Effector memory CD4-positive, alpha-beta T cell (primary cell): ENCODE data around the gene NCR3LG1.

Experiments
- DNase-seq, 3 donors: peaks; one replicate each; pipeline ENCODE4 v3.0.0-alpha.2; 2020
- H3K27ac ChIP-seq: 2 replicates; pipeline ENCODE4 v1.7.0; 2013; ENCODE audit warnings: mild to moderate bottlenecking, low read length, moderate library complexity; ENCODE audit not compliant: insufficient read depth, poor library complexity, severe bottlenecking
- H3K27me3 ChIP-seq: replicated peaks from 2 replicates; pipeline ENCODE4 v1.7.0; 2013; ENCODE audit warnings: mild to moderate bottlenecking, low read length; ENCODE audit not compliant: insufficient read depth, control insufficient read depth, poor library complexity, severe bottlenecking
- H3K36me3 ChIP-seq: 2 replicates; pipeline ENCODE4 v1.7.0; 2013; ENCODE audit warnings: mild to moderate bottlenecking, low read length, moderate library complexity; ENCODE audit not compliant: control insufficient read depth, insufficient read depth
- H3K4me1 ChIP-seq: 2 replicates; pipeline ENCODE4 v1.7.0; 2013; ENCODE audit warnings: low read length, mild to moderate bottlenecking; ENCODE audit not compliant: control insufficient read depth, insufficient read depth, poor library complexity, severe bottlenecking
- H3K4me3 ChIP-seq: 2 replicates; pipeline ENCODE4 v1.7.0; 2013; ENCODE audit warnings: low read length, low read depth, mild to moderate bottlenecking; ENCODE audit not compliant: insufficient read depth, poor library complexity, severe bottlenecking
- H3K9me3 ChIP-seq: 2 replicates; pipeline ENCODE4 v1.7.0; 2013; ENCODE audit warnings: mild to moderate bottlenecking, low read length, moderate library complexity; ENCODE audit not compliant: control insufficient read depth

The NCR3LG1 gene

GRCh38 chr11:17385492-17385891 lies 33.9 kb downstream of the NCR3LG1 start:
- no peaks in the 10 kb centered on the region for H3K27me3 ChIP-seq
- H3K9me3 ChIP-seq = no peaks in the 10 kb centered on the region
- H3K4me1 ChIP-seq = peaks cover 3% of the 10 kb centered on the region
- H3K4me3 ChIP-seq = no peak overlapping the region
- H3K36me3 ChIP-seq = no peaks in the 10 kb centered on the region
- DNase-seq = no peak
- H3K27ac ChIP-seq = no peak overlapping the region

- no peak overlapping the region for H3K27ac ChIP-seq
- H3K9me3 ChIP-seq = no peaks in the 10 kb centered on the region
- no peak overlapping the region for H3K4me3 ChIP-seq
- DNase-seq = no peak
- H3K36me3 ChIP-seq = no peaks in the 10 kb centered on the region
- H3K4me1 ChIP-seq = peaks cover 3% of the 10 kb centered on the region
- H3K27me3 ChIP-seq = no peaks in the 10 kb centered on the region
Observed at GRCh38 chr11:17385926-17386325, 34.3 kb downstream of the NCR3LG1 start.

GRCh38 chr11:17386331-17387084 lies 34.9 kb downstream of the NCR3LG1 start:
- Histone ChIP-seq H3K4me3 (no peak overlapping the region), H3K4me1 (peaks cover 3% of the 10 kb centered on the region), H3K9me3 (no peaks in the 10 kb centered on the region), H3K36me3 (no peaks in the 10 kb centered on the region), H3K27ac (no peak overlapping the region), H3K27me3 (no peaks in the 10 kb centered on the region)
- DNase-seq = no peak

DNA sequence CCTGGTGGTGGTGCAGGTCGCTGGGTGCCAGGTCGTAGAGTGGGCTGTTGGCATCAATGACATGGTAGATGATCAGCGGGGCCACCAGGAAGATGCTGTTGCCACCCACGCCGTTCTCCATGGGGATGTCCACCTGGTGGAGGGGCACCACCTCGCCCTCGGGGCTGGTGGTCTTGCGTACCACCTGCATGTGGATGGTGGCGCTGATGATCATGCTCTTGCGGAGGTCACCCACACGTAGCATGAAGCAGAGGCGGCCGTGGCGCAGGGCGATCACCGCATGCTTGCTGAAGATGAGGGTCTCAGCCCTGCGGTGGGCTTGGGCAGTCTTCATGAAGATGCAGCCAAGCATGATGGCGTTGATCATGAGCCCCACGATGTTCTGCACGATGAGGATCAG lies 35.7 kb downstream of the NCR3LG1 start:
- H3K9me3 ChIP-seq = no peaks in the 10 kb centered on the region
- DNase-seq = no peak
- no peak overlapping the region for H3K27ac ChIP-seq
- H3K36me3 ChIP-seq = no peaks in the 10 kb centered on the region
- H3K4me3 ChIP-seq = no peak overlapping the region
- H3K4me1 ChIP-seq = peaks cover 3% of the 10 kb centered on the region
- H3K27me3 ChIP-seq = no peaks in the 10 kb centered on the region

DNA sequence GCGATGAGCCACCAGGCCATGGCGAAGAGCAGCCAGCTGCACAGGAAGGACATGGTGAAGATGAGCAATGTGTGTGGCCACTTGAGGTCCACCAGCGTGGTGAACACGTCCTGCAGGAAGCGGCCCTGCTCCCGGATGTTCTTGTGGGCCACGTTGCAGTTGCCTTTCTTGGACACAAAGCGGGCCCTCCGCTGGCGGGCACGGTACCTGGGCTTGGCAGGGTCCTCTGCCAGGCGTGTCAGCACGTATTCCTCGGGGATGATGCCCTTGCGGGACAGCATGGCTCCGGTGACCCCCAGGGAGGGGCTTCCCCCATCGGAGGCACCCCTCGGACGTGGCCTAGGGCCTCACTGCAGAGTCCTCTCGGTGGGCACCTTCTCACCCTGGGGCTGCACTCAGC lies 36.2 kb downstream of the NCR3LG1 start:
- no peak for DNase-seq
- Histone ChIP-seq H3K4me1 (peaks cover 3% of the 10 kb centered on the region), H3K27me3 (no peaks in the 10 kb centered on the region), H3K27ac (no peak overlapping the region), H3K36me3 (no peaks in the 10 kb centered on the region), H3K4me3 (no peak overlapping the region), H3K9me3 (no peaks in the 10 kb centered on the region)

GRCh38 chr11:17388609-17389210 lies 37.1 kb downstream of the NCR3LG1 start, which contains the start of gene KCNJ11:
Gene KCNJ11, minus strand, starts transcription at chr11:17388659. Its CDS starts 568 bp downstream, at chr11:17388091.
- Histone ChIP-seq H3K4me1 (peaks cover 3% of the 10 kb centered on the region), H3K9me3 (no peaks in the 10 kb centered on the region), H3K4me3 (peak within 1 kb of the TSS; percentile 69), H3K27me3 (no peaks in the 10 kb centered on the region), H3K36me3 (no peaks in the 10 kb centered on the region), H3K27ac (no peak within 1 kb of the TSS)
- DNase-seq = no peak

DNA sequence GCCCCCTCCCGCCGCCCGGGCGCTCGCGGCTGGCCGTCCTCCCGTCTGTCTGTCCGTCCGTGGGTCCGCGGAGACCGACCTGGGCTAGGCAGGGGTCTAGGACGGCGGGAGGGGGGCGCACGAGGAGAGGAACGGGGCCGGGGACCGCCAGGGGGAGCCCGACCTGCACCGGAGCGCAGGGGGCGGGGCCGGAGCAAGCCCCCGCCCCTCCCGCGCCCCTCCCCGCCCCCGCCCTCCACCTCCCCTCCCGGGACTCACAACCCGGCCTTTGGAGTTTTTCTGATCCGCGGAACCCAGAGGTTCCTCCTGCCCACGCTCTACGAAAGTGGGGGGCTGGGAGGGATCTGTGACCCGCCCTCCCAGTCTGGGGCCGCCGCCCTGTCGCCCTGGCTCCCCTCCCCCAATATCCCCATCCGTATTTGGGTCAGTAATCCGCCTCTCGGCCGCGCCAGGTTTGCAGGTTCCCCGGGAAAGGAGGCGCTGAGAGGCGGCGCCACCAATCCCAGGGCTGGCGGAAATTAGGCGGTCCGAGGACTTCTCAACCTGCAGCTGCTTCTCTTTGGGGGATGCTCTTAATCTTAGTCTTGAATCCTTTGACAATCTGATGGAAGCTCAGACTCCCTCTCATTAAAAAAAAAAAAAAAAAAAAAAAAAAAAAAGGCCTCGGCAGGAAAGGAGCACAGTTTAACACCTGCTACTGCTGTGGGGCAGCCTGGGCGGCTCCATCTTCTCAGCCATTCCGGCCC lies 37.8 kb downstream of the NCR3LG1 start:
- no peaks in the 10 kb centered on the region for H3K36me3 ChIP-seq
- peak; percentile 60 to 70 (median 64) for DNase-seq
- no peaks in the 10 kb centered on the region for H3K27me3 ChIP-seq
- H3K4me3 ChIP-seq = peak overlapping the region; percentile 69
- no peak overlapping the region for H3K27ac ChIP-seq
- no peaks in the 10 kb centered on the region for H3K9me3 ChIP-seq
- peaks cover 3% of the 10 kb centered on the region for H3K4me1 ChIP-seq

GRCh38 chr11:17389957-17390649 lies 38.5 kb downstream of the NCR3LG1 start:
- no peak for DNase-seq
- peaks cover 3% of the 10 kb centered on the region for H3K4me1 ChIP-seq
- no peaks in the 10 kb centered on the region for H3K36me3 ChIP-seq
- peak overlapping the region; percentile 69 for H3K4me3 ChIP-seq
- no peaks in the 10 kb centered on the region for H3K27me3 ChIP-seq
- no peak overlapping the region for H3K27ac ChIP-seq
- no peaks in the 10 kb centered on the region for H3K9me3 ChIP-seq

DNA sequence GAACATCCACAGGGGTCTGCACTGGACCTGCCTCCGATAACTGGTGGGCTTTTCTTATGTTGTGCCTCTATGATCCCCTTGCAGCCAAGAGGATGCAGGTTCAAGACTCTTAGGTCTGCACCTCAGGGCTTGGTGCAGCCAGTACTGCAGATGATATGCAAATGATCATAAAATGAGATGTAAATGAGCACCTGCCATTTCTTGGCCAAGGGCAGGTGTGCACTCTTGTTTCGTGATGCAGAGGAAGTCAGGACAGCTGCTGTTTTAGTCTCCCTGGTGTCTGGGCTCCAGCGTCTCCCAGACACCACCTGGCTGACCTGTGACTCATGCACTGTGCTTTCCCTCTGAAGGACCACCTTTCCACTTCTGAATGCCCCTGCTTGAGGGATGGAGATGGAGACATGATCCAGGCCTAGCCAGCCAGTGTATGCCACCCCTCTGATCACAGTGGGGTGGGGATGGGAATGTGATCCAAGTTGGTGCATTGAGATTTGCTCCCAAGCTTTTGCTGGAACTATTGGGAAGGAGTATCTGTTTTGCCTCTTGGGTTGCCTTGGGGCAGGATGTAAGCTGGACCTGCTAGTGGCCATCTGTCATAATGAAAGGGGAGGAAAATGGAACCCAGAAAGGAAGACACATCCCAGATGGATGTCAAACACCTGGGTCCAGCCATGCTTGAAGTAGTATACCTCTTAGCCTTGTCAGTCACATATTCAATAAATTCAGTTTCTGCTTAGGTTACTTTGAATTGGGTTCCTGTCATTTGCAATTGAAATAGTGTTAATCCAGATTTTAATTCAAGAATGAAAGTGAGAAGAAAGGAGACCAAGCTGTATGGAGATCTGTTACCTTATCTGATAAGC lies 40.1 kb downstream of the NCR3LG1 start:
- Histone ChIP-seq H3K4me3 (no peak overlapping the region), H3K4me1 (peaks cover 3% of the 10 kb centered on the region), H3K27me3 (no peaks in the 10 kb centered on the region), H3K9me3 (no peaks in the 10 kb centered on the region), H3K36me3 (no peaks in the 10 kb centered on the region), H3K27ac (no peak overlapping the region)
- no peak for DNase-seq
